Stimulated activated CD4-positive, alpha-beta T cell treated with anti-CD3 and anti-CD28 coated beads, Interleukin-12 subunit alpha, Interleukin-12 subunit beta, amount 100 ng/mL, for 4 hours (primary cell): Measurements from ENCODE around the gene RFX4.

Source experiments
- DNase-seq: peaks from one replicate; pipeline ENCODE4 v3.0.0-alpha.2; 2020

Gene RFX4

DNA sequence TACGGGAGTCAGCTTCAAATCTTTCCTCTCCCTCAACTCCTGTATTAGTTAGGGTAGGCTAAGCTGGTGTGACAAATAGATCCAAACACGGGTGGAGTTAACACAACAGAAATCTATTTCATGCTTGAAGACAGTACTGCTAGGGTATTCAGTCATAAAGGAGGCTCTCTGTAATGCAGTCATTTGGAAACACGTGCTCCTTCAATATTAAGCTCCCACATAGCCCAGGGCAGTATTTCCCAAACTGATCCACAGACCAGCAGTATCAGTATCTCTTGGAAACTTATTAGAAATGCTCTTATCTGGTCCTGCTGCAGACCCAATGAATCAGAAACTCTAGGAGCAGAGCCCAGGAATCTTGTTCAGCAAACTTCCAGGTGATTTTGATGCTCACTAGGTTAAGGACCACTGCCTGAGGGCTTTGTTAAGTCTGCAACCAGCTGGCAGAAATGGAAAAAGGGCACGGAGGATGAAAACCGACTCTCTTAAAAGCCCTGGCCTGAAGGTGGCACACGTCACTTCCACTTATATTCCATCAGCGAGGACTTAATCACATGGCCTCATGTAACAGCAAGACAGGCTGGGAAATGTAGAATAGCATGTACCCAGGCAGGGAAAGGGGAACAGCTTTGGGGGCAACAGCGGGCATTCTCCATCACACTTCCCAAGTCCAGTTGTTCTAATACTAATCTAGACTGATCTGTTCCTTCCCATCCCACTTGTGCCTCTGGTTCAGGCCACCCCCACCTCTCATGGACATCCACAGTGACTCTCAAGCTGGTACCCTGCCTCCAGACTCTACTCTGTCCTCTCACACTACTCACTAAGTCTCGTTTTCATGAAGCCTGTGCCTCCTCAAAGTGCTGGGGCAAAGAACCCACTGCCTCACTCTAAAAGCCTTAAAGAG lies 153.5 kb downstream of the RFX4 start:
- DNase-seq, result no peak

DNA sequence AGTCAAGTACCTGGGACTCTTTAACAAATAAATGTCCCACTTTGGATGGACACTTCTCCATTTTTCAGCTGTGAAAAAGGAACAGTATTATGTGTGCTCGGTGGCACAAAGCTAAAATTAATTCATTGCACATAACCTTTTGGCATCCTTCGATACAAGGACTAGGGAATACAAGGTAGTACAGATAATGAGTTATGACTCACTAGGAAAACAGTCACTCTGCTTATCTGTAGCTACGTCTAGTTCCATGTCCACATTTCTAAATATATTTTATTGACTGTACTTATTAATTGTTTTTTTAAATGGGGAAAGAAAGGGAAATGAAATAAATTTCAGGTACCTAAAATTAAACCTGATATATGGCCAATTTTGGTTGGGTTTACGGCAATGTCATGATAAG lies 156.5 kb downstream of the RFX4 start:
- DNase-seq, result no peak

DNA sequence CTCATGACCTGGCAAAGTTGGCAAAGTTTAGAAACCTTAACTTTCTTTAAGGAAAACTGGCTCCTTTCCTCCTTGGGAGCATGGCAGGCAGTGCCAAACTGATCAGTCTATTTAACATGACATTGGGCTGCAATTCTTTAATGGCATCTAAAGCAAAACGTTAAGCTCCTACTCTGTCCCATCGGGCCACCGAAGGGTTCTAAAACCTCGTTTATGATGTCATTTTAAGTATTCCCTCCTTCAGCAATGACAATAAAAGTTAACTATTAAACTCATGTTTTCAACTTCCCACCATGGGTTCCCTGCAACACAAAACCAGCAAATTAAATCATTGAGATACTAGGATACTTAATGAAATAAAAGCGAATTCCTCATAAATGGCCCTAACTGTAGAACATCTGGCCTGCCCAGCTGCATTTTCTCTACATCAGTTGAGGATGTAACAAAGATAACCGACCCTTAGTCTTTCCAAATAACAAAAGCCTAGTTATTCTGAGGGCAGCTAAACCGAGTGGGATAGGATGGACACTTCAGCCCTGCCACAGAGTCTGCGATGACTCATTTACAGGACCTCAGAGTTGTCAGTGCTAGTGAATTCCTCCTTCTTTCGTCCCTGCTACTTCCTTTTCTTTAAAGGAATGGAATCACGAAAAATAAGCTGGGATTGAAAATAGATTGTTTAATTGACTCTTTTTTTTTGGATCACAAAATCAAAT lies 157.2 kb downstream of the RFX4 start:
- no peak for DNase-seq

DNA sequence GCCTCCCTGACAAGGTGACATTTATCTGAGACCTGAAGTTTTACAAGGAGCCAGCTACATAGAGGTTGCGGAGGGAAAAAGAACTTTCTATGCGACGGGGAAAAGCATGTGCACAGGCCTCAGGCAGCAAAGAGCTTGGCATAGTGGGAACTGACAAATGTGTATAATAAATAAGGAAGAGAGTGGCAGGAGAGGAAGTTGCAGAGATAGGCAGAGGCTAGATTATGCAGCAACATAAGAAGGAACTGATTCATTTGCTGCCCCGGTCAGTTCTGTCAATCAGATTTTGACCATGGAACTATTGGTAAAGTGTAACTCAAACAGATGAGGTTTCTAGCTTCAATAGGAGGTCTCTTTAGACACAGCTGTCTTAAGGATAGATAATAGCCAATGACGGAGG lies 158.0 kb downstream of the RFX4 start:
- DNase-seq, result no peak

DNA sequence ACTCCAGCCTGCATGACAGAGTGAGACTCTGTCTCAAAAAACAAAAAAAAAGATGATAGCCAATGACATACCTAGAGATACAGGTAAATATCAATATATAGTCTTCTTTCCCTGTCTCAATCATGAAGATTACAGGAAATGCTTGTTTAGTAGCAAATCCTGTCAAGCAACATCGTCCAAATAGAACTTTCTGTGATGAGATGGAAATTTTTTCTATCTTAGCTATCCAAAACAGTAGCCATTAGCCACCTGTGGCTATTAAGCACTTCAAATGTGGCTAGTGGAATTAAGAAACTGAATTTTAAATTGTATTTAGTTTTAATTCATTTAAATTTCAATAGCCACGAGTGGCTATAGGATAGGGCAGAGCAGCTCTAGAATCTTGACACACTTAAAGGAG lies 158.4 kb downstream of the RFX4 start:
- no peak for DNase-seq

DNA sequence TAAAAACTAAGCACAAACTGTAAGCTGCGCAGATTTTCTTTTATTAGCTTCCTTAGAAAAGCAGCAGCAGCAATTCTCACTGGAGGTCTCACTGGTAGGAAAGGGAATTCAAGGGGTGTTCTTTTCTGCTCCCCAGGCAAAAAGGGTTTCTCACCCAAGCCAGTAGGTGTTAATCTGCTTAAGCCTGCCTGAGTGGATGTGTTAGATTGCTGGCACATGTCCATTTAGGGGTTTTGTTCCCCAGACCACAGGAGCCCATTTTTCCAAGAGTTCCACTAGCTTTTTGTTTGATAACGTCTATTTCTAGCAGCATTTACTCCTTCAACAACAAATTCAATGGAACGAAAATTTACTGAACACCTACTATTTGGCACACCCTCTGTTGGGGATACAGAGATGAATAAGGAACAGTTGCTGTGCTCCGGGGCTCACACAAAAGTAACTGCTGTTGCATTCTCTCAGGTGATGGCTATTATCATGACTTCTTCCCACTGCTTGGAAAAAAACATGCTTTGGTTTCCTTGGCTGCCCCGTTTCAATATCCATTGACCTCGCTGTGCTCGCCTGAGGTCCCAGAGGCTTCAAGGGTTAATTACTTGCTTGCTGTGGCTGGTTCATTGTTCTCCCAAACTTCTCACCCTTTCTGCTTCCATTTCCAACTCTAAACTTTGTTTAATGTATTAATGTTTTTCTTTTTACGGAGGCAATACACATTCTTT lies 160.6 kb downstream of the RFX4 start:
- no peak for DNase-seq

DNA sequence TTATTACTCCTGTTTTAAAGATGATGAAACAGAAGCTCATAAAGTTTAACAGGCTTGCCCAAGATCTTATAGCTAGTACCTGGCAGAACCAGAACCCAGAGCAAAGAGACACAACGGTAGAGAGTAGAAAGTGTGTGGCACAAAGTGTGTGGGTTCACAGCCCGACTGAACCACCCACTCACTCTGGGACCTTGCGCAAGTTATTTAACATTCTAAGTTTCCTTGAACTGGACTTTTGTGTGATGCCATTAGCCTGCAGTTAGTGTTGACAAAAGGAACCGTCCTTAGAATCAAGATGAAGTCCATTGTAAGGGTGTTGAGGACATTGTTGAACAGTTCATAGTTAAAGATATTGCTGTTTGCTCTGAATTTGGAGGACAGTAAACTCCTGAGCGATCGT lies 161.8 kb downstream of the RFX4 start:
- no peak for DNase-seq

DNA sequence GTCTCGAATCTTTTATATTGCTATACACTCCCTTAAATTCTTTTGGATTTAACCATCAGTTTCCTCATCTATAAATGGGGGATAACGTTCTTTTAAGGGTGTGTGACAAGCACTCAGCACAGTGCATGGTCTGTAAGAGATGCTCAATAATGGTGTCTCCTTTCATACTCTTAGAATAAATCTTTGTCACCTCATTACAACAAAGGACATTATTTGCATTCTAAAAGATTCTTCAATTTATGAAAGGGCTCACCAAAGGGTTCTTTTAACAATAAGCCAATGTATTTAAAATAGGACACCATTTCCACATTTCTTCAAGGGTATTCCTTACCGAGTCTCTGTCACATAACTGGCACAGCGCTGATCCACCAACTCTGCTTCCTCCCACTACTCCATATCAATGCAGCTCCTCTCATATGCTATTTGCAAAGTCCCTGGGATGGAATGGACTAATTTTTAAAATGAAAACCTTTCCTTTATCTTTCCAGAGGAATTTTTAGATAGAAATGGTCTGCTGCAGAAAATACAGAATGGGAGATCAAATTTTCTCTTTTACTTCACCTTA lies 162.5 kb downstream of the RFX4 start:
- DNase-seq, result no peak

DNA sequence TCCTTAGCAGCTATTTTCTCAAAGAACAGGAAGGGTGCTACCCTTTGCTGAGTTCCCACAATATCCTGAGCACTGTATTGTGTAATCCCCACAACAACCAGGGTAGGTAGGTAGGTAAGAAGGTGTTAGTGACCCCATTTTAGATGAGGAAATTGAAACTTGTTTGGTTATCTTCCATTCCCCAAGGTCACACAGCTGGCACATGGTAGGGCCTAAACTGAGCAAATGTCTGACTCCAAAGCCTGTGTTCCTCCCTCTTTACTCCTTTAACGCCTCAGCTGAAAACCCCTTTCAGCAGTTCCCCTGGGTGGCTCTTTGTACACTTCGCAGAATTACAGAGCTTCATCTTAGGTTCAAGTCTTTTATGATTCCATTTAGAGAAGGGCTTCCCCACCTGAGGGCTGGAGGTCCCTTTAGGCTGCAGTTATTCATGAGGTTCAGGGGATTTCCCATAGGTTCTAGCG lies 165.2 kb downstream of the RFX4 start:
- no peak for DNase-seq

DNA sequence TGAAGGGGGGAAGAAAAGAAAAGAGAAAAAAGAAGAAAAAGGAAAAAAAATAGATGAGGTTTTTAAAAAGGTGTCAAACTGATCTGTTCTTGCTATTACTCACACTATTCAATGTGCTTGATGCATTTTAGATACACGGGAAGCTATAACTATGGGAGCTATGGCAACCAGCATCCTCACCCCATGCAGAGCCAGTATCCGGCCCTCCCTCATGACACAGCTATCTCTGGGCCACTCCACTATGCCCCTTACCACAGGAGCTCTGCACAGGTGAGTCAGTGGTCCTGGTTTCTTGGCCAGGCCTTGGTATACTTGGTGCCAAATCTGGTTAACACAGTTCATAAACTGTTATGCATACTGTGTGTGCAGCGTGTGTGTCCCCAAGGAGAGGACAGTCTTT lies 167.7 kb downstream of the RFX4 start:
- DNase-seq, result no peak

DNA sequence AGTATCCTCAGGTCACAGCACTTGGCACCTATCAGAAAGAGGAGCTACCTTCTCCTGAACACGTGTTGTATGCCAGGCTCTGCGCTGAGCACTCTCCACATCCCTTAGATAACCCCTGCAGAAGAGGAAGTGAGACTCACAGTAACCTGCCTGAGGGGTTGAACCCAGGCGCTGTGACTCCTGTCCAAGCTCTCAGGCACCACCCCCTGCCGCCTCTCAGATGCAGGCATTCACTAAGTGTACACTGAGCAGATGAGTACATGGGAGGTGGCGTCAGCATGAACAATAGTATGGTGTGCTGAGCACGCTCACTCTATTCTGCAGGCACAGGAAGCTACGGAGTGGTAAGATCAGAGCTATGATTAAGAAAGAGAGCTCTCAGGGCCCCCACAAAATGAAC lies 170.7 kb downstream of the RFX4 start:
- no peak for DNase-seq

DNA sequence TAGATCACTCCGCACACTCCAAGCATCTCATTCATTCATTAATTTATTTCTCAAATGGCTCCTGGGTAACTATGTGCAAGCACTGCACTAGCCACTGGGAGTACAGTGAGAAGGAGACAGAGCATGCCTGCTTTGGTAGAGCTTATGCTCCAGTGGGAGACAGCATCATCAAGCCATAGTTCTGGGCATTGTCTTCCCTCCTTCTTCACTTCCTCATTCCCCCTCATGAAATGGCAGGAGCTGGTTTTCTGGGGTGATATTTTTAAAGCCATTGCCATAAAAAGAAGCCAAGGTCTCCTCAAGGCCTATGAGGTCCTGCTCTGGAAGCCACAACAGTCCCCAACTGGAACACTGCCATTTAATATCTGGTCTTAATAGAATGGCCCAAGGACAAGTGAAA lies 171.5 kb downstream of the RFX4 start:
- no peak for DNase-seq

DNA sequence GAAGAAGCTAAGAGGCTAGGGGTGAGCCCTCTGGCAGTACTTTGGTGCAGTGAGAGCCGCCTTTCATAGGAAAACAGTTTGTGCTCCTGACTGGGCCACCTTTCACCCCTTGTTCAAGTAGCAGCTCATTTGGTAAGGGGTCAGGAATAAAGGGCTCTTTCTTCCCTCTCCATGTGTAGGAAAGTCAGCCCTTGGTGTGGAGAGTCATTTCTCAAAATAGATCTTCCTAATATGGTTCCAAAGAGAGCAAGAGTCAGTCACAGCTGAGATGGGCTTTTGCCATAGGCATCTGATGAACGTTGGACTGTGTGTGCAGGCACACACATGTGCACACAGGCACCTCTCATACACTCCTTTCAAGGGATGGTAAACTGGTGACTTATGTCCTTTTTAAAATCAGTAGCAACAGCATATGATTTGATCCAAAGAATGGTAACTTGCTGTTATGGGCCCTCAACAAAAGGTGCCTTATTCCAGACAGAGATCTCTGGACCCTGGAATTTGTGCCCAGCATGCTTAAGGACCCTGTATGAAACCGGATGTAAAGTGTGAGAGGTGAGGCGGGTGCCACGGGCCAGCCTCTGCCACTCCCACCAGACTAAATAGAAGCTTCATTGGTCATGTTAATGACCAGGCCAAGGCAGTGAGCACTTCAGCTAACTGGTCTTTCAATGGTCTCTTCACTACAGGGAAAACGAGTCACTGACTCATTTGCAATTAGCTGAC lies 175.0 kb downstream of the RFX4 start:
- DNase-seq, result no peak

DNA sequence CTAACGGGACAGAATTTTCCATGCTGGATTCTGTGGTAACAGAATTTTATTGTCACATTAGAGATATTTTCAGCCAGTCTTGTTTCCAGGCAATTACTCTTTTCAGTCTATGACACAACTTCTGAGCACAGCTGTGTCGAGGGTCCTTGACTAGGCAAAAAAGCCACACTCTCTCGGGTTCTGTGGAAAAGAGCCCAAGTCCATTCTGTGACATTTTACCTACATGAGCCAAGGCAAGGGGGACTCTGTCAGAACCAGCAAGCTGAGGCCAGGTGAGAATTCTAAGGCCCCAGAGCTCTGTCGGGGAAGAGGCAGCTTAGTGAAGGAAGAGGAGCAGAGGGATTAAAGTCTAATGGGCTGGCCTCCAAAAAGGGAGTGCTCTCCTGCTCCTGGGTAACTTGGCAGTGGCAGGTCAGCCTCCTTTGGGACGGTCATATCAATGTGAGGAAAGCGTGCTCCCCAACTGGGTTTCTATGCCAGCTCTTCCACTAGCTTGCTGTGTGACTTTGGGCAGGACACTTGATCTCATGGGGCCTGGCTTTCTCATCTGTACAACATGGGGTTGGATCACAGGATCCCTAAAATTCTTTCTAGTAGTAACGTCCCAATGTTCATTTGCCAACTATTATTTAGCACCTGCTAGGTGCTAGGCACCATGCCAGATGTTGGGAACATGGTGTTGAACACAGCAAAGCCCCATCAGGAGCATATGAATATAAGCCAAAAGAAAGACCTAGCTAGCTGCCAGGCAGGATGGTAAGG lies 175.7 kb downstream of the RFX4 start:
- DNase-seq, result no peak

DNA sequence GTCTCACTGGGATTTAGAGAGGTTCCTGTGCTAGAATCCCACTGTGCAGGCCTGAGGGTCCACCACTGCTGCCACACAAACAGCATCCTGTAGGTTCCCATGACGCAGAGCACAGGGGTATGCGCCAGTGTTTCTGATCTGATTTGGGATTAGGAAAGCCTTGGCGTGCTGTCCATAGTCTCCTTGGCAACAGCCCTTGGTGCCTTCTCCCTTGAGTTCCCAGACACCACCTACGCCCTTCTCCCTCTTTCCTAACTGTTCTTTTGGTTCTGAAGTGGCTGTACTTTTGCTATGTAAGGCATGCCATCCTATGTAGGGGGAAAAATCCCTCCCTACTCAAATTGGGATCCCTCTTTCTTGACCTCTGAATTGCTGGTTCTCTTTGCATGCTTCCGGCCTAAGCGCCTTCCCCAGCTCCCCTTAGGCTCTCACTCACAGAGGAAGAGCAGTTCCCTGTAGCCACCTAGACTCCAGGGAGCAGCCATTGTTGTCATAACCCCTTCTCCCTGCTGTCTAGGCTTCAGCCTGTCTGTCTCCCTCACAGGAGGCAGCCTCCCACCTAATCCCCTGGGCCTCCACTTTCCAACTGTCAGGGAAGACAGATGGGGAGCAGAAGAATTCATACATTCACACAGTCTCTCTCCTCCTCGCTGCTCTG lies 176.9 kb downstream of the RFX4 start:
- no peak for DNase-seq

DNA sequence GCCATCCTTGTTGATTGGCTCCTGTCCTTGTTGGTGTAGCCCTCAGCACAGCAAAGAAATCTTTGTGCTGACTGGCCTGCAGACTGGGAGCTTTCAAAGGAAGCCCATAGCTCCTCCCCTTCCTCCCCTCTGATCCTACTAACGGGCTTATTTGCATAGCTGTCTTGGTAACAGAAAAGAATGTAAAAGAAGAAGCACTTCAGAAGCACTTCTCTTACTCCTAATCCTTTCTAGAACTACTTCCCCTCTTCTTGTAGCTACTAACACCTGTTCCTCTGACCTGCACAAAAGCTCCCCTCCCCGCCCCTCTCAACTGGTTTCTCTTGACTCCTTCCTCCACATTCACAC lies 177.4 kb downstream of the RFX4 start:
- DNase-seq, result no peak

DNA sequence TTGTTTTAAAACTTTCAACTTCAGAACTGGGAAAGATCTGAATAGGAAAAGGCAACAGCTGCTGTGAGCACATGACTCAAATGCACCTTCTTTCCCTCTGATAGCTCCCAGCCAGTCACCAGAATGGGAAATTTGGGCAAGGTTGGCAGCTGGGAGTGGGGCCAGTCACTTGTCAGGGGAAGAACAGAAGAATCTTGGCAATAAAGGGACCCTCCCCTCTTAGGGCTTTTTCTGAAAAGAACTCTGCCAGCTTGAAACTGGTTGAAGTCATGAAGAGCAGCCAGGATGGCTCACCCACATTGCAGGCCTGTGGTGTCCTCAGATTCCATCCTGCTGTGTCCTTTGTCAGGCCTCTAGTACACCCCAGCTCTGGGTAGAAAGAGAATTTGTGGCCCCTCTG lies 181.4 kb downstream of the RFX4 start:
- no peak for DNase-seq

DNA sequence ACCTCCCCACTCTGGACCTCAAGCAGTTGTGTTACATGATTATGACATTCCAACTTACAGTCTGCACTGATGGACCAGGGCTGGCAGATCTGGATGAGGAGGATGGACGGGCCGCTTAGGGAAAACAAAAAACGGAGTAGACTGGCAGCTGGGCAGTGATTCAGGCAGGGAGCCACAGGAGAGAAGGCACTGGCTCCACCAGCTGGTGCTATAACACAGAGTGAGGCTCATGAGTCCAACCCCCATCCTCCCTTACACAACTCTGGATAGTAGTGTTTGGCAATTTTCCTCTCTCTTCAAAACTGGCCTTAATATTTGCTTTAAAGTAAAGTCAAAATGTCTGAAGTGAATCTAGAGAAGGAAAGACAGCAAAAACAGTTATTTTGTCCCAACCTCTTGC lies 181.9 kb downstream of the RFX4 start:
- no peak for DNase-seq

DNA sequence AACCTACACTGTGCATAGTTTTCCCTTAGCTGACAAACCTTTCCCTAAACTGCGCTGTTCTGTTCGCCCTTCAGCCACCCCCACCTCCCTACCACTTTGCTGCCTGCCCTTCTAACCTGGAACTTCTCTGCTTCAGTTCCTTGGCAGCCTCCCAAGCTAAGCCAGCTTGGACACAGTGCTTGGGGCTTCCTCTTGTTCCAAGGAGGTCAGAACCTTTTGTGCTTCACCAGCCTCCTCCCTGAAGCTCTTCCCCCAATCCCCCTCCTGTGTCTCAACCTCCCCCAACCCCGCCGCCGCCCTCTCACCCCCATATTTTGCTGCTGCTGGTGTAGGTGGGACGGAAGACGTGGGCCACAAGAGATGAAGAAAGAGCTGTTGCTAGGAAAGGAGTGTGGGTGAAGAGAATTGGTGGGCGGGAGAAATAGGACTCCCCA lies 183.6 kb downstream of the RFX4 start:
- DNase-seq, result no peak

DNA sequence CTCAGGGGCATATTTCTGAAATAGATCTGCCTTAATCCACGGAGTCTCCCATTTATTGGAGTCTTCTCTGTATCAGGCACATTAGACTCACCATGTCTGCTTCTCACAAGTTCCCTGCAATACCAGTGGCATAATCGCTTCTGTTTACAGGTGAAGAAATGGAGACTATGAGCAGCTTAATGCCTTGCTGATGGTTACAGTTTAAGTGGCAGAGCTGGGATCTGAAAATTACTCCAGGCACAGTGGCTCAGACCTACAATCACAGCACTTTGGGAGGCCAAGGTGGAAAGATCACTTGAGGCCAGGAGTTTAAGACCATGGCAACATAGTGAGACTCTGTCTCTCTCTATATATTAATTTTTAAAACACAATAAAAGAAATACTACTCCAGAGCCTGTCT lies 184.4 kb downstream of the RFX4 start:
- DNase-seq, result no peak
